GM19351 (cell line): ENCODE results near the gene TUBA1A.
"Not testable (repeated sequence)": the region's sequence is repeated elsewhere in the genome, so short reads cannot be mapped to it uniquely, and the experiment has no call there.

Experiments
- ATAC-seq: cut with Tn5 transposase; IDR thresholded peaks from one replicate; pipeline ENCODE4 v1.9.1; 2021; ENCODE audit warnings: mild to moderate bottlenecking, moderate library complexity; ENCODE audit not compliant: unreplicated experiment

TUBA1A gene

DNA sequence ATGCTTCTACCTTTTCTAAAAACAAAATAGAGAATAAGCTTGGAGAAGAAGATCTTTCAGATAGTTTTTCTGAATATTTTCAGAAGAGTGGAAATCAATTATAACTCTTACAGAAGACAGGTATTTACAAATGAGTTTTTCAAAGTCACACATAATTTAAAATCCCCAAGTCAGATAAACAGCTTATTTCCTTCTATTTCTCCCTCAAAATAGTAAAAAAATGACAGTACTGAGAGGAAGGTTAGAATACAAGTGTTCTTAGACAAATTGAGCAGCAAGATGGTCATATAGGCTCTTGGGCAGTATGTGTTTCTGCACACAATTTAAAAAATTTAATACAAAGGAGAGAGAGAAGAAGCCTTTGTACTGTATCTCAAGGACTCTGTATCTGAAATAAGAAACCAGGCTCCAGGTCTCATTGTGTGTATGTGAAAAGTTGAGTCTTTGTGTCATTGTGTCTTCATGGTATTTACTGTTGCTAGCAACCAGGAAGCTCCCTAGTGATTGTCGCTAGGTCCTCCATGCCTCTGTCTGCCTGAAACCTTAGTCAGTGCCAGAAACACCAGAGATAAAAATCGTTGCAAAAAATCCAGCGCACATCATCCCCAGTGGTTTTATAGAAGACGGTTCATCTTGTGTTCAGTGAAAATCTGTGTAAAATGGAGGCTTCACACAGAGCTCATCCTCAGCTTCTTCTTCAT, 12.9 kb upstream of the TUBA1A start:
- no peak for ATAC-seq

DNA sequence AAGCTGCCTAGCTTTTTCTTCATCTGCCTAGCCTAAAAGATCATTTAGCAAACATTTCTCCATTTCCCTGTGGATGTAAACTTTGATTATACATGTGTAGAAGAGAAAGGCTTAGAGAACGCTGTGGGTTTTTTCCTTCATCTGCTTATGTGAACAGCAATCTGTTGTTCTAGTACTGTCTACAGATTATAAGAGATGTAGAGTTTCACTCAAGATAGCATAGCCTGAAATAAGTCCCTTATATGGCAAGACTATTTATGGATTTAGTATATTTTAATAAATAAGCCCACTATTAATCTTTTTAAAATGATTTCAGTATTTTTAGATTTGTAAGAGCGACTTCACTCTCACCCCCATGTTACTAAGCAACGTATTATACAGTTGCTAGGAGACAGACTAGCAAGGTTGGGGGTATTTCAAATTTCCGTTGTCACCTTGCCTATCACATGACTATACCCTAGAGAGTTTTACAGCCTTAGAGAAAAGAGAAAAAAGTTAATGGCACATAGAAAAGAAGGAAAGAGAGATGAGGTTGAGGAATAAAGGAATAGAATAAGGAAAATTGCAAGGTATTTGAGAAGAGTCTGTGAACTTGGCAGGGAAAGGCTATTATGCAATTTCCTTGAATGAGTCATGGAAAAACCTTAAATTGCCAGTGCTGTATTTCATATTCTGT, 12.2 kb upstream of the TUBA1A start:
- ATAC-seq: no peak

DNA sequence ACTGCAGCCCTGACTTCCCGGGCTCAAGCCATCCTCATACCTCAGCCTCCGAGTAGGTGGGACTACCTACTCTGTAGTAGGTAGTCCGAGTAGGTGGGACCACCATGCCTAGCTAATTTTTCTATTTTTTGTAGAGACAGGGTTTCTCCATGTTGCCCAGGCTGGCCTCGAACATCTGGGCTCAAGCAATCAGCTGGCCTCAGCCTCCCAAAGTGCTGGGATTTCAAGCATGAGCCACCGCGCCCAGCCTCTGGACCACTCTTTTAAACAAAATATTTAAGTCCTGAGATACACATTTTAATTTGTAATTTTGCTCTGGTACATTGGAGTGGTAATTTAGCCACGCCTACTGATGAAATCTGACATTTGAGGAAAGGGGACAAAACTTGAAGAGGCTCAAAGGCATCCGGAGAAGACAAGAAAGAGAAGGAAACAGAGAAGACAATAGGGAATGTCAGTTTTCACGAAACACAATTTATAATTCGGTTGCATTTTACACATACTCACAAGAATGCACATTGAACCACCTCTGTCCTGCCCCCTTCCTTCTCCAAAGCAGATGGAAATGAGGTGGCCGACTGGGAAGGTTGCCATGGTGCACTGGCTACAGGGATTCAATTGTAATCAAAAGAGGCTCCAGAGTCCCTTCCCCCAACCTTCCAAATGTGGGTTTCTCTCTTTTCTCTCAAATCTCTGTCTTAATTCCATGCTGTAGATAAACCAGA, 9.7 kb upstream of the TUBA1A start:
- ATAC-seq: no peak

DNA sequence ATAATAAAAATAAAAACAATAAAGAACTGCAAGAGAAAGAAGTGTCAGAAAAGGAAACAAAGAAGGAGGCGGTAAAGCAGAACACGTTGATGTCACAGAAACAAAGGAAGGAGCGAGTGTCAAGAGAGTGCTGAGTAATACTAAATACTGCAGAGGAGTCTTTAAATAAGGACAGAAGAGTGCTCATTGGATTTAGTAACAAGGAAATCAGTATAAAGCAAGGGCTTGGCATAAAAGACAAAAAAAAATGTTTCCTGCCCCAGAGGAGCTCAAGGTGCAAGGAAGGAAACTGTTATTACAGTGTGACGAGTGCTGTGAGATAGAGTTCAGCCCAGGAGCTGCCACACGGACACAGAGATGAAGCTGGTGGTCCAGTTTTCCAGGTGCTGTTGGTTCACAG, 8.4 kb upstream of the TUBA1A start:
- ATAC-seq: no peak

- ATAC-seq: no peak
Measured at GRCh38 chr12:49195736-49196135, 6.9 kb upstream of the TUBA1A start.

DNA sequence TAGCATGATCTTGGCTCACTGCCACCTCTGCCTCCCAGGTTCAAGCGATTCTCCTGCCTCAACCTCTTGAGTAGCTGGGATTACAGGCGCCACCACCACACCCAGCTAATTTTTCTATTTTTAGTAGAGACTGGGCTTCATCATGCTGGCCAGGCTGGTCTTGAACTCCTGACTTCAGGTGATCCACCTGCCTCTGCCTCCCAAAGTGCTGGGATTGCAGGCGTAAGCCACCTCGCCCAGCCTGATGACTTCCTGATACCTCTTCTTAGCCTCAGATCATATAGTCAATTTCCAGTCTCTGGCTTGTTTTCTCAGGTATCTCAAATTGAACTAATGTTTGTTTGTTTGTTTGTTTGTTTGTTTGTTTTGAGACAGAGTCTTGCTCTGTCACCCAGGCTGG, 4.9 kb upstream of the TUBA1A start:
- not testable (repeated sequence) for ATAC-seq

DNA sequence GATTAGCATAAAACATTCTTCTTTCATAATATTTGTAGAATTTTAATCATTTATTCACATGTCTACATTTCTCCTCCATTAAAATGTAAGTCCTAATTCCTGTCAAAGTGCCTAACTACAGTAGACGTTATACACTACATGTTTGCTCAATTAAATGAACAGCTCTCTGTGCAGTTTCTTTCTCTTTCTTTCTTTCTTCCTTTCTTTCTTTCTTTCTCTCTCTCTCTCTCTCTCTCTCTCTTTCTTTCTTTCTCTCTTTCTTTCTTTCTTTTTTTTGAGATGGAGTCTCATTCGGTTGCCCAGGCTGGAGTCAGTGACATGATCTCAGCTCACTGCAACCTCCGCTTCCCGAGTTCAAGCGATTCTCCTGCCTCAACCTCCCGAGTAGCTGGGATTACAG, 2.6 kb upstream of the TUBA1A start:
- ATAC-seq: not testable (repeated sequence)

- ATAC-seq: no peak
Measured at GRCh38 chr12:49190974-49191373, 2.1 kb upstream of the TUBA1A start.

DNA sequence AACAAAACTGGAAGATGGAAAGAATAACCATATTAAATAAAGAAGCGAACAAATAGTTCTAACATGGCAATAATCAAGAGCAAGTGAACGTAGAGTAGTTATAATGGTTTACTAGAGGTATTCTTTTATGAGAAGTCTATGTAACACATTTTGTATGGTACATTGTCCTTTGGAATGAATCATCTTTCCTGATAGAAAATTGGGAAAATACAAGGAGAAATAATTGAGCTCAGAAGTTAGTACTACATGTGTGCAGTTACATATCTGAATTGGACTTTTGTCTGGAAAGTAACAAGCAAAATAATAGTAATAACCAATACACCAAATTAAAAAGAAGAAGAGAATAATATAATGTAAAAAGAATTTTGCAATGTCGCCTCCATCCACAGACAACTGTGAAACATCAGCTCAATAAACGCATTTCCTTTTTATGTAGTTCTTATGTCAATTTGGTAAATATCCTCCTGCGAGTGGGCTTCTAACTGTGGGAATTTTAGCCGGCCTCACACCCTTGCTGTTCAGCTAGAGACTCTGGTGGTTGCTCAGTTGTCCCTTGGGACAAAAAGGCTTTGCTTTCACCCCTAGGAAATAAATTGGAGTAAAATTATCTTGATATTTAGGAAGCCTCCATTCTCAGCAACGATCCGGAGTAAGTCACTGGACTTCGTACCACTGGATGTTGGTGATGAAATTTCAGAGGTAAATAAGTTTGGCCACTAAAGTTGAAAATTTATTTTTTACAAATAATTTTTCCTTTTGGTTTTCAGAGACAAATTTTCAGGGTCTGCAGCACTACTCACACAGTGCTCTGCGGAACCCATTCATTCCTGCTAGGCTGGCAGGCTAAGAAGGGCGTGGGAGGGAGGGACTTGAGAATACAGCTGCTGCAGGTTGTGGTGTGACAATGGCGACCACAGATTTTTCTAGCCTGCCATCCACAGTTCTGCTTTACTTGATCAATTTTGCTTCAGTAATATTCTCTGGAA, 1.1 kb upstream of the TUBA1A start:
- ATAC-seq: no peak

DNA sequence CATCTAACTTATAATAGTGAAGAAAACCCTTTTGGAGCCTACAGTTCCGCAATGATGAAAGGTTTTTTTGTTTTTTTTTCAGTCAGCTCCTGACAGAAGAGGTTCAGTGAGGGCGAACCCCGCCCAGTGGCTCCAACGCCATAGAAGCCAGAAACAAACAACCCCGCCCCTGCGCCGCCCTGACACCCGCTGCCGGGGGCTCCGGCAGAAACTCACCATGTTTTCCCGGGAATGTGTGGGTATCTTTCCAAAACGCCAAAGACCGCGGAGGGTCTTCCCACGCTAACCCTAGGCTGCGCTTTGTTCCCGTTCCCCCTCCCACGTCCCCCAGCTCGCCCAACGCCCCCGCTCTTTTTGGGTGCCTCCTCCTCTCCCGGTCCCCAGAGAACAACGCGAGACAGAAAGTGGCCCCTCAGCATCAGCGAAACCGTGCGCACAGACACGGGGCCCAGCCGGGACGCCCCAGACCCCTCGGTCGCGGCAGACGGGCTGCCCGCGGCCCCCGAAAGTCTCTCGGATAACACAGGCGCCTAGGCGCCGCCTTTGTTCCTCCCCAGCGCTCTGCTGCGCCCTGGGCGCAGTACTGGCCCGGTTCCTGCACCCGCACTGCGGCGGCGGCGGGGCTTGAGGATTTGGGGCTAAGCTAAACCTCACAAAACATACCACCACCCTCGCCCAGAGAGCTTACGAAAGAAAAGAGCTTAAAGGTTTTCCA, 522 bp downstream of the TUBA1A start:
- ATAC-seq: peak; percentile 36

- ATAC-seq: no peak
Measured at GRCh38 chr12:49187184-49187583, 1.7 kb downstream of the TUBA1A start.

GRCh38 chr12:49186307-49186706, 2.6 kb downstream of the TUBA1A start:
- not testable (repeated sequence) for ATAC-seq

DNA sequence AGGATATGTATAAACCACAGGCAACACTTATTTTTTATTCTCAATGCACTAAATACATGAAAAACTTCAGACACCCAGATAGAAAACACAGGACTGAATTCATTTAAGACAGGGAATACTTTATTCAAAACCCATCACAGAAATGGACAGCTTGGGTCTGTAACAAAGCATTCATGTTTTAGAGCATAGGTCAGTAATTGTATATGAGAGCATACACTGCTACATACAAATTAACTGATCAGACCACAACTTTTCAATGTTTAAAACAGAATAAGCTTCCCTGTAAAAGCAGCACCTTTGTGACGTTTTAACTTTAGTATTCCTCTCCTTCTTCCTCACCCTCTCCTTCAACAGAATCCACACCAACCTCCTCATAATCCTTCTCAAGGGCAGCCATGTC, 4.2 kb downstream of the TUBA1A start:
- not testable (repeated sequence) for ATAC-seq

- not testable (repeated sequence) for ATAC-seq
Measured at GRCh38 chr12:49183214-49183950, 5.5 kb downstream of the TUBA1A start.

DNA sequence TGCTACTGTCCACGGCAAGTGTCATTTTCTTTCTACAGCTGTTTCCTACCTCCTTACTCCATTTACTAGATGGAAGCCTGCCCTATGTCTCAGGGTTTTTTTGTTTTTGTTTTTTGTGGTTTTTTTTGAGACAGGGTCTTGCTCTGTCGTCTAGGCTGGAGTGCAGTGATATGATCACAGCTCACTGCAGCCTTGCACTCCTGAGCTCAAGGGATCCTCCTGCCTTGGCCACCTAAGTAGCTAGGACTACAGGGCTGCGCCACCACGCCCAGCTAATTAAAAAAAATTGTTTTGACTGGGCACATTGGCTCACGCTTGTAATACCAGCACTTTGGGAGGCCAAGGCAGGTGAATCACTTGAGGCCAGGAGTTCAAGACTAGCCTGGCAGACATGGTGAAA, 14.7 kb downstream of the TUBA1A start:
- ATAC-seq: no peak

DNA sequence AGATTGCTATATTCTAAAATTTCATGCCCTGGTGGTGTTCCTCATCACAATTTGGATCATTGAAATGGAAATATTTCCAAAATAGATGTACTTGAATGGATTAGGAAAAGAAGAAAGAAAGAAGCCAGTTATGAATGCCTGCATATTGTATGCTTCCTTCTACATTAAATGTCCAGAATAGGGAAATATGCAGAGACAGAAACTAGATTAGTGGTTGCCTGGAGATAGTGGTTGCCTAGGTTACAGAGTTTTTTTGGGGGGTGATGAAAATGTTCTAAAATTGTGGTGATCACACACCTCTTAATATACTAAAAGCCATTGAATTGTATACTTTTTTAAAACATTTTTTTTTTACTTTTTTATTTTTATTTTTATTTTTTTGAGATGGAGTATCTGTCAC, 18.0 kb downstream of the TUBA1A start:
- ATAC-seq: no peak

GRCh38 chr12:49165114-49165513, 23.8 kb downstream of the TUBA1A start:
- ATAC-seq: no peak

GRCh38 chr12:49161901-49162300, 27.0 kb downstream of the TUBA1A start:
- not testable (repeated sequence) for ATAC-seq

- ATAC-seq: no peak
Measured at GRCh38 chr12:49161092-49161795, 27.6 kb downstream of the TUBA1A start.
